G401 (cell line): ENCODE measurements around the gene SLC5A3. TPM values are rescaled to one million over a fixed set of nuclear protein-coding genes. Genes with fewer than 3 reads are reported as not detected.

ENCODE experiments used
- DNase-seq: peaks from one replicate; pipeline ENCODE4 v3.0.0-alpha.2; 2015; ENCODE audit warnings: low spot score
- in situ Hi-C: cut with HindIII; loops from 2 replicates; pipeline ENCODE4 v1.10.0; 2016; ENCODE audit warnings: low sequenced_read_pairs, mixed read lengths
- total RNA-seq: library from RNA; depleted of rRNA; stranded (reverse); fragments of >200 nt; shearing (Covaris generic); gene quantifications from 2 replicates; pipeline ENCODE4 v1.2.3, GENCODE V29; 2014; rRNA removed

SLC5A3 gene
- total RNA-seq, result 33.8 and 48.4 TPM in 2 replicates

DNA sequence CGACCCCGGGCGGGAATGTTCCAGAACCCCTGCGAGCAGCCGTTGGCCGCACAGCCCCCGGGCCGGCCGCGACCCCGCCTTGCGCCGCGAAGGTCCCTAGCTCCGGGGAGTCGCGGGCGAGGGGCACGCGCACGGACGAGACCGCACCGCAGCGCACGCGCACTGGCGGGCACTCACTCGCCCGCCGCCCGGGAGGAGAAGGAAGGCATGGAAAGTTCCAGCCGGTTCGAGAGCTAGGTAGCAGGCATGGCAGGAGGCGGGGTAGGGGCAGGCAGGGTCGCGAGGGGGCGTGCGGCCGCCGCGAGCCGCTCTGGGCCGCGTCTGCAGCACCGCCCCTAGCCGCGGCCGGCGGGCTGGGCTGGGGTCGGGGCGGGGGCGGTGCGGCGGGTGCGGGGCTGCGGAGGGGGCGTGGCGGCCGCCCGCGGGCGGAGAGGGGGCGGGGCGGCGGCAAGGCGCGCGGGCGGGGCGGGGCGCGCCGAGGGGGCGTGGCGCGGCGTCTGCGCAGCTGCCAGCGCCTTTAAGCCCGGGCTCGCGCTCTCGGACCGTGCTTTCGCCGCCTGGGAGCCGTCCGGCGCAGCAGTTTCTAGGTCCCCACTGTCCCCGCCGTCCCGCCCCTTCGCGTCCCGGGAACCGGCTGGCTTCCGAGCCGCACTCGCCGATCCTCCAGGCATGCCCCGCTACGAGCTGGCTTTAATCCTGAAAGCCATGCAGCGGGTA lies at the start of gene SLC5A3, which contains the start of gene MRPS6:
TSS of gene SLC5A3 (plus strand) at position 547 of the 717 bp plus-strand sequence. CDS start 21,621 bp downstream, outside the sequence.
TSS of gene MRPS6 (plus strand) at position 547 of the 717 bp plus-strand sequence. CDS start at position 670, 123 bp downstream.
- in situ Hi-C loops, result no loop called here
- DNase-seq, result peak; percentile 72

DNA sequence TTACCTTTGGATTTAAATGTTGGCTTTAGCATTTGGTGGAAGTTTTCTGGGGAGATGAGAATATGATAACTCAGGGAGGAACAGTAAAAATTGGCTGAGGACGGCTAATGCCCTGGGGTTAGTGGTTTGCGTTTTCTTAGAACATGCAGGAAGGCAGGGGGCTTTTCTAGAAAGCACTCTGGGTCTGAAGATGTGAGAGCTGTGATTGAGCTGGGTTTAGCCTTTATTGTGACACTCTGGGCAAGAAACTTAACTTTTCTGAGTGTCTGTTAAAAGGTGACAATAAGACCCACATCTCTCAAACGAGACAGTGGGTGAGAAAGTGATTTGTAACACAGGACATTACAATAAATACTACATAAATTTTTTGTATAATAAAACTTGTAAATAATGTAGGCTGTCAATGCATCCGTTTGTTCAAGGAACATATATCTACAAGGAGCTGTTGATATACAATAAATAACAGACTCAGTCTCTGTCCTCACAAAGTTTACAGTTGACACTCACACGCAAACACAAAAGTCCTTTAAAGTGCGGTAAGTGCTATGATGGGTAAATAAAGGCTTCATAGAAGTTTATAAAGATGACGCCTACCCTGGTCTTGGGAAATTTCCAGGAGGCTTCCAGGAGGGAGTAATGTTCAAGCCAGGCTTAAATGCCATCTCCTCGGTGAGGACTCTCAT lies 49.5 kb upstream of the SLC5A3 start:
- DNase-seq, result no peak
- in situ Hi-C loops, result no loop called here

DNA sequence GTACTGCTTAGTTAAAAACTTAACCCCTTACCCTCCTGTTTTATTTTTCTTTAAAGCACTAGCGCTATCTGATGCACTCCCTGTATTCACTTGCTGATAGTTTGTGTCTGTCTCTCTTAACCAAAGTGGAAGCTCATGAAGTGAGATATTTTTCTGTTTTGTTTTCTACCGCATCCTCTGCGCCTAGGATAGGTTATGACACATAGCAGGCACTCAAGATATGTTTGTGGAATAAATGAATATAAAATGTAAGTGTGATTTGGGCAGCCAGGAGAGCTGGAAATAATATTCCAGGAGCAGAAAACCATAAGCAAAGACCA lies 49.0 kb upstream of the SLC5A3 start:
- no peak for DNase-seq
- in situ Hi-C loops, result no loop called here

DNA sequence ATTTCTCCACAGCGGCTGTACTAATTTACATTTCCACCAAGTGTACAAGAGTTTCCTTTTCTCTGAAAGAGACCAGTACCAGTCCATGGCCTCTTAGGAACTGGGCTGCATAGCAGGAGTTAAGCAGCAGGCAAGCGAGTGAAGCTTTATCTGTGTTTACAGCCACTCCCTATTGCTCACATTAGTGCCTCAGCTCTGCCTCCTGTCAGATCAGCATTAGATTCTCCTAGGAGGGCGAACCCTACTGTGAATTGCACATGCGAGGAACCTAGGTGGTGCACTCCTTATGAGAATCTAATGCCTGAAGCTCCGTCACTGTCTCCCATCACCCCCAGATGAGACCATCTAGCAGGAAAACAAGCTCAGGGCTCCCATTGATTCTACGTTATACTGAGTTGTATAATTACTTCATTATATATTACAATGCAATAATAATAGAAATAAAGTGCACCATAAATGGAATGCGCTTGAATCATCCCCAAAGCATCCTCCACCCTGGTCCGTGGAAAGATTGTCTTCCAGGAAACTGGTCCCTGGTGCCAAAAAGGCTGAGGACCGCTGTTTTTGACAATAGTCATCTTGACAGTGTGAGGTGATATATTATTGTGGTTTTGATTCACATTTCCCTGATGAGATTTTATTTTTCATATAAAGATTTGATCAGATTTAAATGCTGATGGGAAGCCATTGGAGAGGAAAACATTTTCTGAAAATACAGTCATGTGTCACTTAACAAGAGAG lies 45.5 kb upstream of the SLC5A3 start:
- in situ Hi-C loops, result no loop called here
- DNase-seq, result no peak

DNA sequence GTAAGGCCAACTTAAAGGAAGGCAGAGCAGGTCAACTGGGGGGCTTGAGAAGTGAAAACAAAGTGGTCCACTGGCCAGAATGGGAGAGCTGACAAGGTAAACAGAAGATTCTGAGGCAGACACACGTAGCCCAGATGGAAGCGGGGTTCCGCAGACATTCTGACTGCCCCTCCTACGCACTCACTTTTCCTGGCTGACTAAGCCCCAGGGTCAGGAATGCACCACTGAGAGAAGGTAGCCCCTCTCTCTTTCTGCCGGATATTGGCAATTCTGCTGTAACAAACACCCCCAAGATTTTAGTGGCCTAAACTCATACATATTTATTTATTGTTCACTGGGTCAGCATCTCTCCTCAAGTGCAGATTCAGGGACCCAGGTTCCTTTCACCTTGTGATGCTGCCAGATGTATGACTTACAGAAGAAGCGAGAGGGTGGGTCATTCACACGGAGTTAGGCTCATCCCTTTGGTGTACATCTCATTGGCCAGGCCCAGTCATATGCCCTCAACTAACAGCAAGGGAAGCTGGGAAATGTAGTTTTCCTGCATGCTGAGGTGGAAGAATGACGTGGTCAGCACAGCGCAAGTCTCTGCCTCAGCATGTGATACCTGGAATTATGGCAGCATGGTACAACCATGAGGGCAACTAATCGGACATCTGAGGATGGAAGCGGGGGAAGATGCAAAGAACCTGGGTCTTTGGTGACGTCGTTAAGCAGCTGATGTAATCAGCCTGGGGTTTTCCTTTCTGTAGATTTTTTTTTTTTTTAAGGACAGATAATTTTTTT lies 43.4 kb upstream of the SLC5A3 start:
- in situ Hi-C loops, result no loop called here
- peak; percentile 10 for DNase-seq

DNA sequence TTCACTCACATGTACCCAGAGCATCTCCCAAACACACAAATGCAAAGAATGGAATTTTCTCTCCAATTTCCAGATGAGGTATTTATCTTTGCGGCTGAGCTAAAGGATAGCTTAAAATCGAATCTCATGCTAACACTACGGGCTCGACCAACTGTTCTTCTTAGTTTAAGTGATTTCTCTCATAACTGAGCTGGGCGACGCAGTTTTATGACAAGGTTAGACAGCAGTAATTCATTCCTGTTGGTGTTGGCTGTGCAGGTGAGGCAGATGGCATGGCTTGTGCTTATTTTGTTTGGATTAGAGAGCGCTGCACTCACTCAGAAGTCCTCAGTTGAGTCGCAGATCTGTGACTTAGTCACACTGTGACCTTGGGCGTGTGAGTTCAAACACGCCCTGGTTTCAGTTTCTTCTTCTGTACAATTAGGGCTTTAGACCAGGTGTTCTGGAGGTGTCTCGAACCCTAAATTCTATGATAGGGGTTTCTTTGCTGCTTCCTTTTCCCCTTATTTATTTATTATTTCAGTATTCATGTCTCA lies 41.5 kb upstream of the SLC5A3 start:
- DNase-seq, result no peak

DNA sequence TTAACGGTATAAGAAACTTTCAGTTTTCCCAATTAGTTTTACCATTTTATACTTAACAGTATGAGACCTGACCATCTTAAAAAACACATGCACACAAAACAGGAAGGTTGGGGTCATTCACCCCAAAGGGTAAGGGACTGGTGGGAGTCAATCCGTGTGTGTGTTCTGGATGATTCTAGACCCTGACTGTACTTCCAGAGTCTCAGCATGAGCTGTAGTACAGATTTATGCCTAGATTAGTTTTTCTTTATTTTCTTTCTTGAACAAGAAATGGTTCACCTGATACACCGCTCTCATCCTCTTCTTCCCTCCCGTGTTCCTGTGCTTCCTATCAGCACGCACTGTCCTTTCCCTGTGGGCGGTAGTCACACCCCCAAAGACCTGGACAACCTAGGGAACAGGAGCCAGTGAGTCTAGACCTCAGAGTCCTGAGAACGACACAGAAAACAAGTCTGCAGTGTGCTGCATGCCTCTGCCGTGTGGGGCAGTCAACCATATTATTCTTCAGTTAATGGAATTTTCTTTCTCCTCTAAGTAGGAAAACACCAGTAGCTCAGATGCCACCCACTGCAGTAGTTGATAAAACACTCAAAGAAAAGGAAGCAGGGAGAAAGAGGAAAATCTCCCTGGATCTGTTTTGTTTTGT lies 38.9 kb upstream of the SLC5A3 start:
- DNase-seq, result no peak
- in situ Hi-C loops, result no loop called here

More for the DNA sequence above, 41.5 kb upstream of the SLC5A3 start:
- in situ Hi-C loops, result no loop called here

DNA sequence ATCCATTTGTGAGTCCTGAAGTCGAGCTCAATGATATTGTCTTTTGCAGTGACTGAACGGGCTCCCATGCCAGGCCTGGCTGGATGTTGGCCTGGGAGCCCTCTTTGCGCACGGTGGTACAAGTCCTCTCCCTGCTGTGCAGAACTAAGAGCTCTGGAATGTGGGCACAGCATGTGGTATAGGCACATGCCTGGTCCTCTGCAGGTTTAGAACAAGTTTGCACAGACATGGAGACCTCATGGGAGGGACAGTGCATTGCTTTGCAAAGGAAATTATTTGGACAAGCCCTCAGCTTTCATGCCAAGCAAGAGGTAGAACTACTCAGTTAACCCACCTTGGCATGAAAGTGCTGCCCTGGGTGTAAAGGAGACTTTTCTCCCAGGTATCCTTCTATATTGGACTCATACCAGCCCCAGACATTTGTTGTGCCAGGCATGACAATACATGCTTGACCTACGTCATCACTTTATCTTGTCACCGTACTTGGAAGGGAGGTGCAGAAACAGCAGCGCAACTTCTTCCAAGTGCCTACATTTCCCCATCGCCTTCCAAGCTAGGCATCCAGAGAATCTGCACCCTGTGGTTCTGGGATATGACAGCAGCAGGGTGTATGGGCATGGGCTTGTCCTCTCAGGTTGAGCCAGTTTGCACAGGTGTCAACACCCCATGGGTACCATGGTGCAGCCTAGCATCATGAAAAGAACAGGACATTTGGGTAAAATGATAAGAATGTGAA lies 37.6 kb upstream of the SLC5A3 start:
- in situ Hi-C loops, result no loop called here
- no peak for DNase-seq

DNA sequence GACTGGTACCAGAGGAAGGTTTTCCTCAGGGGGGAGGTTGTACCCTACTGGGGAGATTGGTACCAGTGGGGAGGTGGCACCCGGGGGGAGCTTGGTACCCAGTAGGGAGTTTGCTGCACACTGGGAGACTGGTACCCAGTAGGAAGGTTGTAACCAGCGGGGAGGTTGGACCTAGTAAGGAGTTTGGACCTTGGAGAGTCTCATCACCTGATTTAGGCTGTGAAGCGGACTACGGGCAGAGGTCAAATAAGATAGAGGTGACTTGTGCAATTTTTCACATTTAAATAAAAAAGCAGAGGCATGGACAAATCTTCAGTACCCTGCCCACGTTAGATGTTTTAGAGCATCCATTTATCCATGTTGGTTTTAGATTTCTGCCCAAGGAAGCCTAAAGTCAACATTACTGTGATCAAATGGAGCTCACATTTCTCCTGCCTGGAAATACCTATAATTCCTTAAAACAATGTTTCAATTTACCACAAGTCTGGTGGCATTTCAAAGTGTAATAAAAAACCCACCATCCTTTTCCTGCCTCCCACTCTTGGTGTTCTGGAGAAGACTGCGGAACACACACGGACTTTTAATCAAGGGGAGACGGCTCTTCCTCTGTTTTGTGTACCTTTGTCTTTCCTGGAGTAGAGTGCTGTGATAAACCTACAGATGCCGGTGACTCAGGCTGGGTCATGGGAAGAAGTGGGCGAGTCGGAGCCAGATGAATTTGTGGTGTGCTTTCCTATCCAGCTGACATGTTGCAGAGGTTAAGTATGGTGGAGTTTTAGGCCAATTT lies 36.2 kb upstream of the SLC5A3 start:
- in situ Hi-C loops, result no loop called here
- DNase-seq, result no peak

DNA sequence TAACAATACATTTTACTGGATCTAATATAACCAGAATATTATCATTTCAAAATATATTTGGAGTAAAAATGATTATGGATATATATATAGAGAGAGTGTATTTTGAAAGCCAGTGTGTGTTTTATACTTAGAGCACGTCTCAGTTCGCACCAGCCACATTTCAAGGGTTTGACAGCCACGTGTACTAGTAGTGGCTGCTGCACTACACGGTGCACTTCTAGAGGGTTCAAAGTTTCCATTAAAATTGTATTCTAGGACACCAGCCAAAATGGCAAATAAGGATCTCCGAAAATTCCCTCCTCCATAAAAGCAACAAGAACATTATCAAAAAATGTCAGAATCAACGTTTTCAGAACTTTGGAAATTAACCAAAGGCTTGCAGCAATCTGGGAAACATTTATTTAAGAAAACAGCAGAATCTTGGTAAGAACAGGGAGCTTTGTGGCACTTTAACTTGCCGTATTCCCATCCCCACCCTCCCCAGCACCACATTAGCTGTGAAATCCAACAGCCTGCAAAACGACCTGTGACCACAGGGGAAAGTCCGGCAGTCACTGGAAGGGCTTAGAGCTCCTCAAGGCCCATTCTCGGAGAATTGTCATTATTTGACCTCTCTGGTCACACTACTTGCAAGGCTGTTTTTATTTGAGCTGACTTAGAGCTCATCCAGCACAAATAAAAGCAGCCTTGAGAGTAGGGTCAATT lies 33.5 kb upstream of the SLC5A3 start:
- DNase-seq, result no peak
- in situ Hi-C loops, result no loop called here

DNA sequence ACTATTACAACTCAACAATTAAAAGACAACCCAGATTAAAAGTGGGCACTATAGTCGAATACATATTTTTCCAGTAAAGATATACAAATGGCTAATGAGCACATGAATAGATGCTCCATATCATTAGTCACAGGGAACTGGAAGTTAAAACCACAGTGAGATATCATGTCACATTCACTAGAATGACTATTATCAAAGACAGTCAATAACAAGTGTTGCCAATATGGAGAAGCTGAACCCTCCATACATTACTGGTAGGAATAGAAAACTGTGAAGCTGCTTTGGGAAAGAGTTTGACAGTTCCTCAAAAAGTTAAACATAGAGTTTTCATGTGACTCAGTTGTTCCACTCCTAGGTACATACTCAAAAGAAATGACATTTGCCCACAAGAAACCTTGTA lies 30.6 kb upstream of the SLC5A3 start:
- DNase-seq, result no peak
- in situ Hi-C loops, result no loop called here

DNA sequence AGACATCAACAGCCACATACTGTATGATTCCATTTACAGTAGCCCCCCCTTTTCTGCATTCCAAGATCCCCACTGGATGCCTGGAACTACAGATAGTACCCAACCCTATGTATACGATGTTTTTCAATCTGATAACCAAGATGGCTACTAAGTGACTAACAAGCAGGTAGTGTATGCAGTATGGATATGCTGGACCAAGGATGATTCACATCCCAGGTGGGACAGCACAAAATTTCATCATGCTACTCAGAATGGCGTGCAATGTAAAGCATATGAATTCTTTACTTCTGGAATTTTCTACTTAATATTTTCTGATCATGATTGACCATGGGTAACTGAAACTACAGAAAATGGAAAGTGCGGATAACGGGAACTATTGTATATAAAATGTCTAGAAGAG lies 30.0 kb upstream of the SLC5A3 start:
- in situ Hi-C loops, result no loop called here
- DNase-seq, result no peak

DNA sequence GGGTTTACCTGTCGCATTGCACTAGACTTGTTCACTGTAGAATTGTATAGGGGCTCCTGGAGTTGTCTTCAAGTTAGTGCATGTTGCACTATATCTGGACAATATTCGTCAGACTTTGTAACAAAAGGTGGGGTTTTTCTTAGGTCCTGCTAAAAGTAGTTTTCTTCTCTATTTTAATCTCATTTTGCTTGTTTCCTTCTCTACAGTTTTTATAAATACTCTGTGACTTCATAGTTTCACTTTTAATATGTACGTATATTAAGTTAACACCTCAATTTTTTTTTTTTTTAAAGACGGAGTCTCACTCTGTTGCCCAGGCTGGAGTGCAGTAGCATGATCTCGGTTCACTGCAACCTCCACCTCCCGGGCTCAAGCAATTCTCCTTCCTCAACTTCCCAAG lies 26.5 kb upstream of the SLC5A3 start:
- DNase-seq, result no peak
- in situ Hi-C loops, result no loop called here

DNA sequence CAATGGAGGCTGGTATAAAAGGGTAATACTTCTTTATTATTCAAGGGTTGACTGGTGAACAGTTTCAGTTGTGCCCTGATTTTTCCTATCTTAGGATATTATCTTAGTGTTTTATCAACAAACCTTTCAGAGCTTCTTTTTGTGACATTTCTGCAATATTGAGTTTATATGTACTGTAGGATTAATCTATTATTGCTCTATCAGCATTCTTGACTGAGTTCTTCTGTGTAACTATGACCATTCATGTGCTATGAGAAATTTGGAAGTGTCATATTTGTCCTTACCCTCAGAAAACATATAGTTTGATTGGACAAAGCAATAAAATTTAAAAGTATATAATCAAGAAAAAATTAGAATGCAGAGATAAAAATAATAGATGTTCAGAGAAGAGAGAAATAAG lies 25.5 kb upstream of the SLC5A3 start:
- DNase-seq, result no peak
- in situ Hi-C loops, result no loop called here

DNA sequence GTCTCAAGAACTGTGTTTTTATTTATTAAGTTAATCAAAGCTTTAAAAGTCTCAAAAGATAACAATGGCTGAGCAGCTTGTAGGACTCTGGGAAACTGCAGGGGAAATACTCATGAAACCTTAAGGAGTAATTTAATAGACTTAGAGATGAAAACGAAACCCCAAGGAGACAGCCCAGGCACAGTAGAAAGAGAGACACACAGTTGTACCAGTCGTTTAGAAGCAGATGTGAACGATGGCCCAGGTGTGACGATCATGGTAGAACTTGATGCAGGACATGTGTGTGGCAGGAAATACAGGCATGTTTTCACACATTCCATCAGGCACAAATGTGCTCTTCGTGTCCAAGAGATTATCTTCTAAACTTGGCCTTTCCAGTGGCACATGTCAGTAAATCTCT lies 21.2 kb upstream of the SLC5A3 start:
- in situ Hi-C loops, result no loop called here
- DNase-seq, result no peak

DNA sequence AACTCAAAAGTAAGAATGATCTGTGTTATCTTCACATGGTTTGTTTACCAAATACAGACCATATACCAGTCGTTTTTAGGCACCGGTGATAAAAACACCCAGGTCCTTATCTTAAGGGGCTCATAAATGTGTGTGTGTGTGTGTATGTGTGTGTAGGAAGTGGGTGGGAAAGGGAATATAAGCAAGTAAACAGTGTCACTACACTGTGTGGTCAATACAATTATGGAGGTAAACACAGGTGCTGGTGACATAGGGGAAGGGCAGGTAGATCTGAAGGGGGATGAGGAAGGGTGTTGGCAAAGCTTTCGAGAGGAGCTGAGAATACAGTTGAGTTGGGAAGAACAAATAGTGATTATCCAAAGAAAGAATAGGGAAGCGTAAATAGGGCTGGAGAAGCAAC lies 19.1 kb upstream of the SLC5A3 start:
- no peak for DNase-seq
- in situ Hi-C loops, result no loop called here

DNA sequence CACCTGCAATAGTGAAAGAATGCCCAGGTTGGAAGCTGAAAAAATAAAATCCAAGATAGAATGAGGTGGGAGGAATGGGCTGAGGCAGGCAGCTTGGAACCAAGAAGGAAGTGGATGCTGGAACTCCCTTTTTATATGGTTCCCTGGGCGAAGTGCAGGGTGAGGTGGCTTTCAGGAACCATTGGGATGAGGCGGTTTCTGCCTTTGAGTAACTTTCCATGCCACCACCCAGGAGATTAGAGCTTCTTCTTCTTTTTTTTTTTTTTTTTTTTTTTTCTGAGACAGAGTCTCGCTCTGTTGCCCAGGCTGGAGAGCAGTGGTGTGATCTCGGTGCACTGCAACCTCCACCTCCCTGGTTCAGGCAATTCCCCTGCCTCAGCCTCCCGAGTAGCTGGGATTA lies 17.8 kb upstream of the SLC5A3 start:
- in situ Hi-C loops, result no loop called here
- DNase-seq, result no peak
